A549 (cell line): Measurements from ENCODE around the gene TSR3. TPM values are rescaled to one million over a fixed set of nuclear protein-coding genes. Genes with fewer than 3 reads are reported as not detected.

ENCODE experiments used
- polyA plus RNA-seq, 4 experiments: library from polyadenylated mRNA; depleted of rRNA in 3 of 4; stranded (reverse); fragments of >200 nt; fragmentation: RNase III in 1 of 4; extraction: RNeasy Plus Mini Kit Qiagen cat#74134 plus additional on column Dnase treatment in 1 of 4; gene quantifications; 2 replicates in 3 of 4; 3 replicates in 1 of 4; pipeline ENCODE4 v1.2.3, GENCODE V29; 2011 to 2017

Gene TSR3
- polyA plus RNA-seq, 2 of the 4 experiments (the other 2 are of a cell fraction): 32.6 to 52.3 TPM

Other genes starting within 250 kb of the TSR3 start
- 7.2 and 8.6 TPM in 2 replicates for gene CACNA1H, start 198.8 kb downstream of the TSR3 start, polyA plus RNA-seq (2011; rRNA removed)
- 11.7 to 15.8 TPM (median 14.1 TPM) in 3 replicates for gene CACNA1H, start 198.8 kb downstream of the TSR3 start, polyA plus RNA-seq (2017; fragmentation: RNase III; extraction: RNeasy Plus Mini Kit Qiagen cat#74134 plus additional on column Dnase treatment)
- gene TPSG1, start 126.6 kb downstream of the TSR3 start, polyA plus RNA-seq (2011; rRNA removed): not detected in 2 replicates
- gene TPSG1, start 126.6 kb downstream of the TSR3 start, polyA plus RNA-seq (2017; fragmentation: RNase III; extraction: RNeasy Plus Mini Kit Qiagen cat#74134 plus additional on column Dnase treatment): 0.08 TPM in 1 of 3 replicates, not detected in the others
- not detected in 2 replicates for gene TPSB2, start 121.7 kb downstream of the TSR3 start, polyA plus RNA-seq (2011; rRNA removed)
- not detected in 3 replicates for gene TPSB2, start 121.7 kb downstream of the TSR3 start, polyA plus RNA-seq (2017; fragmentation: RNase III; extraction: RNeasy Plus Mini Kit Qiagen cat#74134 plus additional on column Dnase treatment)
- gene TPSAB1, start 111.2 kb downstream of the TSR3 start, polyA plus RNA-seq (2011; rRNA removed): not detected in 2 replicates
- gene TPSAB1, start 111.2 kb downstream of the TSR3 start, polyA plus RNA-seq (2017; fragmentation: RNase III; extraction: RNeasy Plus Mini Kit Qiagen cat#74134 plus additional on column Dnase treatment): not detected in 3 replicates
- not detected in 2 replicates for gene TPSD1, start 95.8 kb downstream of the TSR3 start, polyA plus RNA-seq (2011; rRNA removed)
- gene TPSD1, start 95.8 kb downstream of the TSR3 start, polyA plus RNA-seq (2017; fragmentation: RNase III; extraction: RNeasy Plus Mini Kit Qiagen cat#74134 plus additional on column Dnase treatment): not detected in 3 replicates
- 131 and 170 TPM in 2 replicates for gene UBE2I, start 42.2 kb downstream of the TSR3 start, polyA plus RNA-seq (2011; rRNA removed)
- gene UBE2I, start 42.2 kb downstream of the TSR3 start, polyA plus RNA-seq (2017; fragmentation: RNase III; extraction: RNeasy Plus Mini Kit Qiagen cat#74134 plus additional on column Dnase treatment): 207 to 210 TPM (median 208 TPM) in 3 replicates
- gene BAIAP3, start 18.2 kb downstream of the TSR3 start, polyA plus RNA-seq (2011; rRNA removed): 0.31 and 0.42 TPM in 2 replicates
- 0.26 to 0.51 TPM (median 0.32 TPM) in 3 replicates for gene BAIAP3, start 18.2 kb downstream of the TSR3 start, polyA plus RNA-seq (2017; fragmentation: RNase III; extraction: RNeasy Plus Mini Kit Qiagen cat#74134 plus additional on column Dnase treatment)
- gene GNPTG, start 53 bp upstream of the TSR3 start, polyA plus RNA-seq (2011; rRNA removed): 24.2 and 25.3 TPM in 2 replicates
- gene GNPTG, start 53 bp upstream of the TSR3 start, polyA plus RNA-seq (2017; fragmentation: RNase III; extraction: RNeasy Plus Mini Kit Qiagen cat#74134 plus additional on column Dnase treatment): 21.9 to 24.2 TPM (median 23.4 TPM) in 3 replicates
- gene UNKL, start 62.8 kb upstream of the TSR3 start, polyA plus RNA-seq (2011; rRNA removed): 17.2 and 20.7 TPM in 2 replicates
- 37.6 to 41.2 TPM (median 38.2 TPM) in 3 replicates for gene UNKL, start 62.8 kb upstream of the TSR3 start, polyA plus RNA-seq (2017; fragmentation: RNase III; extraction: RNeasy Plus Mini Kit Qiagen cat#74134 plus additional on column Dnase treatment)
- 33.0 and 35.4 TPM in 2 replicates for gene UQCC4, start 68.9 kb upstream of the TSR3 start, polyA plus RNA-seq (2011; rRNA removed)
- gene UQCC4, start 68.9 kb upstream of the TSR3 start, polyA plus RNA-seq (2017; fragmentation: RNase III; extraction: RNeasy Plus Mini Kit Qiagen cat#74134 plus additional on column Dnase treatment): 21.5 to 23.6 TPM (median 23.0 TPM) in 3 replicates
- gene PERCC1, start 79.2 kb upstream of the TSR3 start, polyA plus RNA-seq (2011; rRNA removed): not detected in 2 replicates
- not detected in 3 replicates for gene PERCC1, start 79.2 kb upstream of the TSR3 start, polyA plus RNA-seq (2017; fragmentation: RNase III; extraction: RNeasy Plus Mini Kit Qiagen cat#74134 plus additional on column Dnase treatment)
- gene CCDC154, start 92.7 kb upstream of the TSR3 start, polyA plus RNA-seq (2011; rRNA removed): 0.16 and 0.34 TPM in 2 replicates
- 0.49 to 0.74 TPM (median 0.70 TPM) in 3 replicates for gene CCDC154, start 92.7 kb upstream of the TSR3 start, polyA plus RNA-seq (2017; fragmentation: RNase III; extraction: RNeasy Plus Mini Kit Qiagen cat#74134 plus additional on column Dnase treatment)
- gene CLCN7, start 123.2 kb upstream of the TSR3 start, polyA plus RNA-seq (2011; rRNA removed): 17.2 and 19.9 TPM in 2 replicates
- 51.6 to 69.7 TPM (median 62.8 TPM) in 3 replicates for gene CLCN7, start 123.2 kb upstream of the TSR3 start, polyA plus RNA-seq (2017; fragmentation: RNase III; extraction: RNeasy Plus Mini Kit Qiagen cat#74134 plus additional on column Dnase treatment)
- gene PTX4, start 137.1 kb upstream of the TSR3 start, polyA plus RNA-seq (2011; rRNA removed): not detected in 2 replicates
- 0.07 TPM in 2 of 3 replicates, not detected in the other for gene PTX4, start 137.1 kb upstream of the TSR3 start, polyA plus RNA-seq (2017; fragmentation: RNase III; extraction: RNeasy Plus Mini Kit Qiagen cat#74134 plus additional on column Dnase treatment)
- gene TELO2, start 141.5 kb upstream of the TSR3 start, polyA plus RNA-seq (2011; rRNA removed): 9.2 and 10.6 TPM in 2 replicates
- gene TELO2, start 141.5 kb upstream of the TSR3 start, polyA plus RNA-seq (2017; fragmentation: RNase III; extraction: RNeasy Plus Mini Kit Qiagen cat#74134 plus additional on column Dnase treatment): 30.4 to 35.0 TPM (median 34.8 TPM) in 3 replicates
- not detected in 2 replicates for gene TMEM204, start 181.8 kb upstream of the TSR3 start, polyA plus RNA-seq (2011; rRNA removed)
- gene TMEM204, start 181.8 kb upstream of the TSR3 start, polyA plus RNA-seq (2017; fragmentation: RNase III; extraction: RNeasy Plus Mini Kit Qiagen cat#74134 plus additional on column Dnase treatment): not detected in 3 replicates